ENCODE data around the gene PCP4L1. TPM values are rescaled to one million over a fixed set of nuclear protein-coding genes. Genes with fewer than 3 reads are reported as not detected.

PCP4L1 gene
- total and polyA plus RNA-seq, 7 experiments from 2014 or later = 0.15 TPM; not detected in 6

GRCh38 chr1:161226759-161227158, 31.8 kb upstream of the PCP4L1 start:
- H3K4me1 ChIP-seq (ENCODE audit: control insufficient read depth in 2 of 2, insufficient read depth in 2 of 2, low read length in 2 of 2) = peaks cover 8 to 24% of the 10 kb centered on the region in 2 donors
- H3K4me3 ChIP-seq (ENCODE audit: low read length) = peak overlapping the region; percentile 73
- no peaks in the 10 kb centered on the region for H3K27me3 ChIP-seq (ENCODE audit: control insufficient read depth in 2 of 2, insufficient read depth in 2 of 2, low read length in 2 of 2)
- H3K36me3 ChIP-seq (ENCODE audit: control insufficient read depth in 2 of 3, insufficient read depth in 3 of 3, low read length in 3 of 3) = peaks cover 0 to 26% (median 0%) of the 10 kb centered on the region in 3 experiments
- intact Hi-C loops (cut with micrococcal nuclease) = loop anchor here (1.0 to 10.0 kb wide), 9 partner anchors 65 to 962 kb away; partner anchors contain the start of genes CFAP126 (in 1 of the 2), DCAF8 (in 1 of the 2), SDHC (in 1 of the 2) and USF1 (in 1 of the 2)
- Mint-ChIP-seq H3K4me1 (peaks cover 19 to 54% (median 41%) of the 10 kb centered on the region in 7 donors), H3K27me3 (no peaks in the 10 kb centered on the region), H3K27ac (peak overlapping the region in 8 of 9 donors; percentile 17 to 99 (median 70)), H3K36me3 (peaks cover 0 to 13% (median 3%) of the 10 kb centered on the region in 5 donors), H3K9me3 (no peaks in the 10 kb centered on the region), H3K4me3 (peak overlapping the region; percentile 74 to 100 (median 98))
- CTCF ChIA-PET = interaction anchor here (0.7 to 8.2 kb wide), 19 partner anchors 10 to 184 kb away, joined by 3 to 91 read pairs (median 10); partner anchors contain the start of genes CFAP126, FCER1G, NDUFS2 and PPOX
- POLR2A ChIA-PET = interaction anchor here (1.0 to 16.8 kb wide), 9 partner anchors 10 to 158 kb away, joined by 3 to 508 read pairs (median 16); partner anchors contain the start of genes ADAMTS4, FCER1G, NDUFS2 and PPOX
- ATAC-seq (no peak), DNase-seq (no peak)
- H3K27ac ChIP-seq (ENCODE audit: low read depth, low read length) = peak overlapping the region; percentile 70
- no peaks in the 10 kb centered on the region for H3K9me3 ChIP-seq (ENCODE audit: control insufficient read depth in 2 of 3, low read length in 3 of 3)

- Histone ChIP-seq H3K9me3 (ENCODE audit: control insufficient read depth in 2 of 3, low read length in 3 of 3) (no peaks in the 10 kb centered on the region), H3K4me3 (ENCODE audit: low read length) (peak overlapping the region; percentile 49), H3K27me3 (ENCODE audit: control insufficient read depth in 2 of 2, insufficient read depth in 2 of 2, low read length in 2 of 2) (no peaks in the 10 kb centered on the region), H3K4me1 (ENCODE audit: control insufficient read depth in 2 of 2, insufficient read depth in 2 of 2, low read length in 2 of 2) (peaks cover 8 to 24% of the 10 kb centered on the region in 2 donors), H3K27ac (ENCODE audit: low read depth, low read length) (peak overlapping the region; percentile 4), H3K36me3 (ENCODE audit: control insufficient read depth in 2 of 3, insufficient read depth in 3 of 3, low read length in 3 of 3) (peaks cover 0 to 26% (median 0%) of the 10 kb centered on the region in 3 experiments)
- Mint-ChIP-seq H3K4me1 (peaks cover 19 to 49% (median 39%) of the 10 kb centered on the region in 7 donors), H3K36me3 (peaks cover 0 to 13% (median 3%) of the 10 kb centered on the region in 5 donors), H3K9me3 (no peaks in the 10 kb centered on the region), H3K4me3 (peak overlapping the region; percentile 74 to 100 (median 98)), H3K27ac (peak overlapping the region; percentile 46 to 99 (median 81)), H3K27me3 (no peaks in the 10 kb centered on the region)
- intact Hi-C loops (cut with micrococcal nuclease) = loop anchor here (1.0 to 10.0 kb wide), 9 partner anchors 64 to 963 kb away; partner anchors contain the start of genes CFAP126 (in 1 of the 2), DCAF8 (in 1 of the 2), SDHC (in 1 of the 2) and USF1 (in 1 of the 2)
- CTCF ChIA-PET = interaction anchor here (0.6 to 8.2 kb wide), 21 partner anchors 8 to 157 kb away, joined by 3 to 91 read pairs (median 5); partner anchors contain the start of genes NDUFS2, PPOX and SDHC
- DNase-seq (peak; percentile 76 to 89 (median 84)), ATAC-seq (peak; percentile 60)
- POLR2A ChIA-PET = interaction anchor here (1.0 to 16.8 kb wide), 6 partner anchors 11 to 158 kb away, joined by 3 to 508 read pairs (median 13); partner anchors contain the start of genes ADAMTS4, FCER1G, NDUFS2 and SDHC
These were observed 31.2 kb upstream of the PCP4L1 start for GRCh38 chr1:161227196-161227871.

- Histone ChIP-seq H3K9me3 (ENCODE audit: control insufficient read depth in 2 of 3, low read length in 3 of 3) (no peaks in the 10 kb centered on the region), H3K27ac (ENCODE audit: low read depth, low read length) (no peak overlapping the region), H3K27me3 (ENCODE audit: control insufficient read depth in 2 of 2, insufficient read depth in 2 of 2, low read length in 2 of 2) (no peaks in the 10 kb centered on the region), H3K4me1 (ENCODE audit: control insufficient read depth in 2 of 2, insufficient read depth in 2 of 2, low read length in 2 of 2) (peaks cover 8 to 24% of the 10 kb centered on the region in 2 donors), H3K36me3 (ENCODE audit: control insufficient read depth in 2 of 3, insufficient read depth in 3 of 3, low read length in 3 of 3) (peaks cover 0 to 26% (median 0%) of the 10 kb centered on the region in 3 experiments), H3K4me3 (ENCODE audit: low read length) (no peak overlapping the region)
- Mint-ChIP-seq H3K4me1 (peaks cover 19 to 47% (median 39%) of the 10 kb centered on the region in 7 donors), H3K4me3 (peak overlapping the region; percentile 43 to 100 (median 98)), H3K9me3 (no peaks in the 10 kb centered on the region), H3K27me3 (no peaks in the 10 kb centered on the region), H3K36me3 (peaks cover 0 to 13% (median 3%) of the 10 kb centered on the region in 5 donors), H3K27ac (peak overlapping the region; percentile 46 to 99 (median 81))
- DNase-seq (no peak), ATAC-seq (no peak)
- ChIA-PET POLR2A (interaction anchor here (2.3 to 16.8 kb wide), 2 partner anchors 29 to 78 kb away, joined by 7 to 508 read pairs; partner anchors contain the start of genes ADAMTS4 and NDUFS2), CTCF (interaction anchor here (0.6 to 8.2 kb wide), 13 partner anchors 9 to 156 kb away, joined by 3 to 91 read pairs (median 4); partner anchors contain the start of genes NDUFS2 and SDHC)
- intact Hi-C loops (cut with micrococcal nuclease) = loop anchor here (5.0 to 10.0 kb wide), 5 partner anchors 139 to 963 kb away; partner anchors contain the start of genes CFAP126 (in 1 of the 2), DCAF8 (in 1 of the 2) and USF1 (in 1 of the 2)
These were observed 30.5 kb upstream of the PCP4L1 start for GRCh38 chr1:161228032-161228431.

- Histone ChIP-seq H3K27me3 (ENCODE audit: control insufficient read depth in 2 of 2, insufficient read depth in 2 of 2, low read length in 2 of 2) (no peaks in the 10 kb centered on the region), H3K4me3 (ENCODE audit: low read length) (no peak overlapping the region), H3K36me3 (ENCODE audit: control insufficient read depth in 2 of 3, insufficient read depth in 3 of 3, low read length in 3 of 3) (peaks cover 0 to 26% (median 0%) of the 10 kb centered on the region in 3 experiments), H3K9me3 (ENCODE audit: control insufficient read depth in 2 of 3, low read length in 3 of 3) (no peaks in the 10 kb centered on the region), H3K27ac (ENCODE audit: low read depth, low read length) (no peak overlapping the region), H3K4me1 (ENCODE audit: control insufficient read depth in 2 of 2, insufficient read depth in 2 of 2, low read length in 2 of 2) (peaks cover 8 to 24% of the 10 kb centered on the region in 2 donors)
- intact Hi-C loops (cut with micrococcal nuclease) = loop anchor here (5.0 to 10.0 kb wide), 5 partner anchors 137 to 965 kb away; partner anchors contain the start of genes CFAP126 (in 1 of the 2), DCAF8 (in 1 of the 2) and USF1 (in 1 of the 2)
- ATAC-seq = no peak
- Mint-ChIP-seq H3K27me3 (no peaks in the 10 kb centered on the region), H3K36me3 (peaks cover 0 to 13% (median 3%) of the 10 kb centered on the region in 5 donors), H3K4me1 (peaks cover 19 to 37% (median 32%) of the 10 kb centered on the region in 7 donors), H3K27ac (peak overlapping the region in 5 of 9 donors; percentile 18 to 67 (median 34)), H3K9me3 (no peaks in the 10 kb centered on the region), H3K4me3 (no peak overlapping the region)
- no peak for DNase-seq
- ChIA-PET POLR2A (interaction anchor here (0.5 to 16.8 kb wide), 4 partner anchors 31 to 84 kb away, joined by 3 to 508 read pairs (median 8); partner anchors contain the start of genes ADAMTS4, NDUFS2 and SDHC), CTCF (interaction anchor here (0.5 to 8.2 kb wide), 11 partner anchors 11 to 154 kb away, joined by 3 to 91 read pairs (median 3); partner anchors contain the start of genes NDUFS2 and SDHC)
These were observed 28.6 kb upstream of the PCP4L1 start for GRCh38 chr1:161229896-161230295.

GRCh38 chr1:161230762-161231161, 27.8 kb upstream of the PCP4L1 start:
- no peaks in the 10 kb centered on the region for H3K9me3 ChIP-seq (ENCODE audit: control insufficient read depth in 2 of 3, low read length in 3 of 3)
- ATAC-seq (no peak), DNase-seq (no peak)
- peak overlapping the region in 2 of 9 donors; percentile 48 to 74 for H3K27ac Mint-ChIP-seq
- intact Hi-C loops (cut with micrococcal nuclease) = no loop called here
- H3K9me3 Mint-ChIP-seq = no peaks in the 10 kb centered on the region
- no peak overlapping the region for H3K4me3 Mint-ChIP-seq
- no peak overlapping the region for H3K27ac ChIP-seq (ENCODE audit: low read depth, low read length)
- H3K4me1 Mint-ChIP-seq = peaks cover 13 to 29% (median 25%) of the 10 kb centered on the region in 7 donors
- H3K36me3 Mint-ChIP-seq = peaks cover 0 to 13% (median 3%) of the 10 kb centered on the region in 5 donors
- no peaks in the 10 kb centered on the region for H3K27me3 ChIP-seq (ENCODE audit: control insufficient read depth in 2 of 2, insufficient read depth in 2 of 2, low read length in 2 of 2)
- H3K4me3 ChIP-seq (ENCODE audit: low read length) = no peak overlapping the region
- peaks cover 0 to 26% (median 0%) of the 10 kb centered on the region in 3 experiments for H3K36me3 ChIP-seq (ENCODE audit: control insufficient read depth in 2 of 3, insufficient read depth in 3 of 3, low read length in 3 of 3)
- CTCF ChIA-PET = interaction anchor here (0.6 to 8.2 kb wide), 12 partner anchors 8 to 154 kb away, joined by 3 to 91 read pairs (median 4); partner anchors contain the start of genes NDUFS2 and SDHC
- no peaks in the 10 kb centered on the region for H3K27me3 Mint-ChIP-seq
- peaks cover 8 to 17% of the 10 kb centered on the region in 2 donors for H3K4me1 ChIP-seq (ENCODE audit: control insufficient read depth in 2 of 2, insufficient read depth in 2 of 2, low read length in 2 of 2)
- POLR2A ChIA-PET = interaction anchor here (1.6 to 16.8 kb wide), 2 partner anchors 31 to 83 kb away, joined by 10 to 508 read pairs; partner anchors contain the start of genes ADAMTS4, NDUFS2 and SDHC
